ENCODE measurements around the gene LSAMP.

Gene LSAMP

GRCh38 chr3:116423374-116423773, 21.9 kb downstream of the LSAMP start:
- Histone ChIP-seq H3K36me3 (ENCODE audit: insufficient read depth, low read length) (no peaks in the 10 kb centered on the region), H3K9me3 (ENCODE audit: low read length) (no peaks in the 10 kb centered on the region), H3K27me3 (ENCODE audit: insufficient read depth, low read length) (no peaks in the 10 kb centered on the region), H2AFZ (ENCODE audit: low read depth, low read length) (peak overlapping the region; percentile 27), H3K4me3 (ENCODE audit: low read length) (peak overlapping the region; percentile 8), H3K4me1 (ENCODE audit: insufficient read depth, low read length) (peaks cover 18% of the 10 kb centered on the region)

DNA sequence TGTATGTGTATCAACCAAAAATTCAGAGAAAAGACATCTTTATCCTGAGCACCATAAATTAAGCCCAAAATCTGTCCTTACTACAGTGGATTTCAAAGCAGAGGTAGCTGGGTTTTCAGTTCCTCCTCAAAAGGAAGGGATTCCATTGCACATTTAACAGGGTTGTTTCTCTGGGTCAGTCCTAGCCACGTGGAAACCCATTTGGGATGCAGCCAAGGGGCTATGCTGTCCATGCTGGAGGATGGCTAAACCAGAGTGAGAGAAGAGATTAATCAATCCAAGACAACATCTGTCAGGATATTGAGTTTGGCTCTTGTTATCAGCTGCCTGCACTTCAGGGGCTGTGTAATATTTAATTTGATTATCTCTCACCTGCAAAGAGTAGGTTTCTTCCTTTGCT, 28.1 kb downstream of the LSAMP start:
- Histone ChIP-seq H3K4me1 (ENCODE audit: insufficient read depth, low read length) (no peaks in the 10 kb centered on the region), H3K4me3 (ENCODE audit: low read length) (no peak overlapping the region), H2AFZ (ENCODE audit: low read depth, low read length) (no peak overlapping the region), H3K27me3 (ENCODE audit: insufficient read depth, low read length) (no peaks in the 10 kb centered on the region), H3K36me3 (ENCODE audit: insufficient read depth, low read length) (no peaks in the 10 kb centered on the region), H3K9me3 (ENCODE audit: low read length) (no peaks in the 10 kb centered on the region)

- Histone ChIP-seq H3K9me3 (ENCODE audit: low read length) (no peaks in the 10 kb centered on the region), H3K4me3 (ENCODE audit: low read length) (no peak overlapping the region), H3K4me1 (ENCODE audit: insufficient read depth, low read length) (no peaks in the 10 kb centered on the region), H3K36me3 (ENCODE audit: insufficient read depth, low read length) (no peaks in the 10 kb centered on the region), H3K27me3 (ENCODE audit: insufficient read depth, low read length) (no peaks in the 10 kb centered on the region), H2AFZ (ENCODE audit: low read depth, low read length) (no peak overlapping the region)
Observed at GRCh38 chr3:116413319-116413718, 32.0 kb downstream of the LSAMP start.

GRCh38 chr3:116408473-116408872, 36.8 kb downstream of the LSAMP start:
- no peak overlapping the region for H3K4me3 ChIP-seq (ENCODE audit: low read length)
- no peaks in the 10 kb centered on the region for H3K36me3 ChIP-seq (ENCODE audit: insufficient read depth, low read length)

DNA sequence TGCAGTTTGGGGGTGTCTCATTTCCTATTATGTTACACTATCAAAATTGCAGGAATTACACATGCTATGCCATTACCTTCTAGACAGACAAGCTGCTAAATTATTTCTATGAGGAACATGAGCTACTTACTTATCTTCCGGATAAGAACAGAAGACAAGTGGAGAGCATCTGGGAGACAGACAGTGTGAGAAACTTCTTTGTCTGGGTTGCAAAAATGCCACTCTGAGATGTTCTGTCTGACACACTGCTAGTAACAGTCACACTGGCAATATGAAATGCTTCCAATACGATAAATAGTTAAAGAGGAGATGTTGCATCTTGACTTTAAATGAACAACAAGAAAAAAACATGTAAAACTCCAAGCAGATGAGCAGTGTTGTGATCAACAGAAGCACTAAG, 40.1 kb downstream of the LSAMP start:
- Histone ChIP-seq H3K27me3 (ENCODE audit: insufficient read depth, low read length) (no peaks in the 10 kb centered on the region), H3K4me1 (ENCODE audit: insufficient read depth, low read length) (no peaks in the 10 kb centered on the region), H3K9me3 (ENCODE audit: low read length) (no peaks in the 10 kb centered on the region), H3K36me3 (ENCODE audit: insufficient read depth, low read length) (no peaks in the 10 kb centered on the region), H2AFZ (ENCODE audit: low read depth, low read length) (no peak overlapping the region), H3K4me3 (ENCODE audit: low read length) (no peak overlapping the region)

More at GRCh38 chr3:116408473-116408872, 36.8 kb downstream of the LSAMP start:
- no peak overlapping the region for H2AFZ ChIP-seq (ENCODE audit: low read depth, low read length)
- no peaks in the 10 kb centered on the region for H3K4me1 ChIP-seq (ENCODE audit: insufficient read depth, low read length)
- no peaks in the 10 kb centered on the region for H3K27me3 ChIP-seq (ENCODE audit: insufficient read depth, low read length)
- no peaks in the 10 kb centered on the region for H3K9me3 ChIP-seq (ENCODE audit: low read length)

- Histone ChIP-seq H3K9me3 (ENCODE audit: low read length) (no peaks in the 10 kb centered on the region), H3K27me3 (ENCODE audit: insufficient read depth, low read length) (no peaks in the 10 kb centered on the region), H2AFZ (ENCODE audit: low read depth, low read length) (no peak overlapping the region), H3K36me3 (ENCODE audit: insufficient read depth, low read length) (no peaks in the 10 kb centered on the region), H3K4me1 (ENCODE audit: insufficient read depth, low read length) (no peaks in the 10 kb centered on the region), H3K4me3 (ENCODE audit: low read length) (no peak overlapping the region)
Observed at GRCh38 chr3:116399701-116400226, 45.5 kb downstream of the LSAMP start.

DNA sequence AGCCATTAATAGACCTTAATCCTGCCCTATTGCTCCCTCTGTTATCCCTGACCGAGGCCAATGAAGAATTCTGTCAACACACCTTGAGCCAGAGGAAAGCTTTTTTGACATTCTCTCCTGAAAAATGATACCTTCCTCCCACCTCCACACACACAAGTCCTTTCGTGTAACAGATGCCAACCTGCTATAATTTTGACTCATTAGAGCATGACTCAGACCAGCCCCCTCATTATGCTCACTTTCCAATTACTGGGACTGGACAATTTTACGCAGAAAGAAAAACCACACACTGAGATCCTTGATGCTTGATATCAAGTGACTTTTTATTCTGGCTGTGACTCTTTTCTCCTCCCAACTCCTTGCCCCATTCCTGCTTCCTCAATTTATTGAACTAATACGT, 50.9 kb downstream of the LSAMP start:
- Histone ChIP-seq H3K4me1 (ENCODE audit: insufficient read depth, low read length) (no peaks in the 10 kb centered on the region), H3K27me3 (ENCODE audit: insufficient read depth, low read length) (no peaks in the 10 kb centered on the region), H2AFZ (ENCODE audit: low read depth, low read length) (no peak overlapping the region), H3K4me3 (ENCODE audit: low read length) (no peak overlapping the region), H3K9me3 (ENCODE audit: low read length) (no peaks in the 10 kb centered on the region), H3K36me3 (ENCODE audit: insufficient read depth, low read length) (no peaks in the 10 kb centered on the region)

GRCh38 chr3:116393199-116393598, 52.1 kb downstream of the LSAMP start:
- Histone ChIP-seq H3K4me3 (ENCODE audit: low read length) (no peak overlapping the region), H3K27me3 (ENCODE audit: insufficient read depth, low read length) (no peaks in the 10 kb centered on the region), H3K4me1 (ENCODE audit: insufficient read depth, low read length) (no peaks in the 10 kb centered on the region), H3K9me3 (ENCODE audit: low read length) (no peaks in the 10 kb centered on the region), H2AFZ (ENCODE audit: low read depth, low read length) (no peak overlapping the region), H3K36me3 (ENCODE audit: insufficient read depth, low read length) (no peaks in the 10 kb centered on the region)

GRCh38 chr3:116392291-116392690, 53.0 kb downstream of the LSAMP start:
- Histone ChIP-seq H3K4me1 (ENCODE audit: insufficient read depth, low read length) (no peaks in the 10 kb centered on the region), H3K27me3 (ENCODE audit: insufficient read depth, low read length) (no peaks in the 10 kb centered on the region), H3K9me3 (ENCODE audit: low read length) (no peaks in the 10 kb centered on the region), H3K36me3 (ENCODE audit: insufficient read depth, low read length) (no peaks in the 10 kb centered on the region), H2AFZ (ENCODE audit: low read depth, low read length) (no peak overlapping the region), H3K4me3 (ENCODE audit: low read length) (no peak overlapping the region)

- H3K9me3 ChIP-seq (ENCODE audit: low read length) = no peaks in the 10 kb centered on the region
- H3K36me3 ChIP-seq (ENCODE audit: insufficient read depth, low read length) = no peaks in the 10 kb centered on the region
- H3K27me3 ChIP-seq (ENCODE audit: insufficient read depth, low read length) = no peaks in the 10 kb centered on the region
- no peak overlapping the region for H2AFZ ChIP-seq (ENCODE audit: low read depth, low read length)
- H3K4me1 ChIP-seq (ENCODE audit: insufficient read depth, low read length) = no peaks in the 10 kb centered on the region
- H3K4me3 ChIP-seq (ENCODE audit: low read length) = no peak overlapping the region
Observed at GRCh38 chr3:116391296-116392201, 53.7 kb downstream of the LSAMP start.

DNA sequence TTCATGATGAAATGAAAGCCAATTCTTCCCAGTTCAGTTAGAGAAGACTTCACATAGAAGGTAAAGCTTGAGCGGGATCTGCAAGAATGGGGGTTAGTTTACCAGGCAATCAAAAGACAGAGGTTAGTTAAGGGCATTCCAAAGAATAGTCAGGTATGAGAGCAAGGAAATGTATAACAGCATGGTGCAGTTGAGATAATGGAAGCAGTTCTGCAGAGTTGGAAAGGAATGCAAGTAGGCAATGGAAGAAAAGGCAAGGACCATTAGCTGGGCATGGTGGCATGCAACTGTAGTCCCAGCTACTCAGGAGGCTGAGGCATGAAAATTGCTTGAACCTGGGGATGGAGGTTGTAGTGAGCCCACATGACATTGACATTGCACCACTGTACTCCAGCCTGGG, 55.0 kb downstream of the LSAMP start:
- Histone ChIP-seq H3K4me3 (ENCODE audit: low read length) (no peak overlapping the region), H3K9me3 (ENCODE audit: low read length) (no peaks in the 10 kb centered on the region), H3K4me1 (ENCODE audit: insufficient read depth, low read length) (no peaks in the 10 kb centered on the region), H3K27me3 (ENCODE audit: insufficient read depth, low read length) (no peaks in the 10 kb centered on the region), H3K36me3 (ENCODE audit: insufficient read depth, low read length) (no peaks in the 10 kb centered on the region), H2AFZ (ENCODE audit: low read depth, low read length) (no peak overlapping the region)

DNA sequence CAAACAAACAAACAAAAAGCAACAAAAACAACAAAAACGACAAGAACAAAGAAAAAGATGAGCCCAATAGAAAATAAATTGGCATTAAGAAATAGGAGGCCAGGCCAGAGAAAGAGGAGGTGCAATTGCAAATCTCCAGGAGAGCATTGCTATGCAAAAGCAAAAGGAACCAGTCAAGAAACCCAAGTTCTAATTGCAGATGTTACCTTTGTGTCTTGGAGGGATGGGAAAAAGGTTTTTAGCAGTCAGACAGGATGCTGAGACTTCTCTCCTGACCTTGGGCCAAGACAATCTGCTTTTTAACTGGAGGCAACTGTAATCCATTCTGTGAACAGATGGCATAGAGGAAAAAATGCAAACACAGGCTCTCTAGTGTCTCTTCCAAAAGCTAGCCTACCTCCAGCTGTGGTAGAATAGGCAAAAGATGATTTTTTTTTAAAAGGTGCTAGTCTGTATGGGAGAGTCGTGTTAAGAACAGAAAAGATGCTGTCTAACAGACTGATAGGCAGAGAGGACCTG, 56.4 kb downstream of the LSAMP start:
- no peak overlapping the region for H2AFZ ChIP-seq (ENCODE audit: low read depth, low read length)
- no peaks in the 10 kb centered on the region for H3K27me3 ChIP-seq (ENCODE audit: insufficient read depth, low read length)
- H3K4me1 ChIP-seq (ENCODE audit: insufficient read depth, low read length) = no peaks in the 10 kb centered on the region
- no peak overlapping the region for H3K4me3 ChIP-seq (ENCODE audit: low read length)
- H3K36me3 ChIP-seq (ENCODE audit: insufficient read depth, low read length) = no peaks in the 10 kb centered on the region
- no peaks in the 10 kb centered on the region for H3K9me3 ChIP-seq (ENCODE audit: low read length)

DNA sequence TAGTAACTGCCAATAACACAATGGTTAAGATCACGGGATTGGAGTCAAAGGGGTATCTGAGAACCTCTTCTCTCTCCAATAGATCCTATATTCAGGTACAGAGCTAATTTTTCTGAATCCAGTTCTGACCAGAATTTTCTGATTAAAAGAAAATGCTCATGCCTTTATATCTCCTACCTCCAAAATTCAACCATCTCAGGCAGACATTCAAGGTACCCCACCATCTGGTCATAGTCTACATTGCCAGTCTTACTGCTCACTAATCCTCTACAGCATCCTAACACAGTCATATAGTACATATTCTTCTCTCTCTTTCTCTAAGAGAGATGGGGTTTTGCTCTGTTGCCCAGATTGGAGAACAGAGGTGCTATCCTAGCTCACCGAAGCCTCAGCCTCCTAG, 59.1 kb downstream of the LSAMP start:
- H3K4me3 ChIP-seq (ENCODE audit: low read length) = no peak overlapping the region
- H2AFZ ChIP-seq (ENCODE audit: low read depth, low read length) = no peak overlapping the region
- H3K27me3 ChIP-seq (ENCODE audit: insufficient read depth, low read length) = no peaks in the 10 kb centered on the region
- no peaks in the 10 kb centered on the region for H3K4me1 ChIP-seq (ENCODE audit: insufficient read depth, low read length)
- H3K36me3 ChIP-seq (ENCODE audit: insufficient read depth, low read length) = no peaks in the 10 kb centered on the region
- no peaks in the 10 kb centered on the region for H3K9me3 ChIP-seq (ENCODE audit: low read length)
